ENCODE results near the gene JSRP1.

The JSRP1 gene

DNA sequence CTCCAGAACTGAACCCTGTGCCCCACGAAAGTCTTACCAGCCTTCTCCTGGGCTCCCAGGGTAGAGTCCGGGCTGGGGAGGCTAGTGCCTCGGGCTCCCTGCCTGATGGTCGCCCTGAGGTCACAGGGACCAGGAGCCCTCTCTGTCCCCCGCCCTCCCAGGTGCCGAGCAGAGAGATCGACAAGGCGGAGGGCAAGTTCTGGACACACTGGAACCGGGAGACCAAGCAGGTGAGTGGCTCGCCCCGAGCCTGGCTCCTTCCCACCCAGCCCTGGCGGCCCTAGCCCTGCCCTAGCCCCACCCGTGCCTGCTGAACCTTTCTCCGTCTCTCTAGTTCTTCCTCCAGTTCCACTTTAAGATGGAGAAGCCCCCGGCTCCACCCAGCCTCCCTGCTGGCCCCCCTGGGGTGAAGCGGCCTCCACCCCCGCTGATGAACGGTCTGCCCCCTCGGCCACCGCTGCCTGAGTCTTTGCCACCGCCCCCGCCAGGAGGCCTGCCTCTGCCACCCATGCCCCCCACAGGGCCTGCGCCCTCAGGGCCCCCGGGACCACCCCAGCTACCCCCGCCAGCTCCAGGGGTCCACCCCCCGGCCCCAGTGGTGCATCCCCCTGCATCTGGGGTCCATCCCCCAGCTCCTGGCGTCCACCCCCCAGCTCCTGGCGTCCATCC, 8.7 kb downstream of the JSRP1 start:
- Mint-ChIP-seq H3K36me3 (ENCODE audit: low read depth) (peaks cover 21% of the 10 kb centered on the region), H3K27me3 (no peaks in the 10 kb centered on the region)

DNA sequence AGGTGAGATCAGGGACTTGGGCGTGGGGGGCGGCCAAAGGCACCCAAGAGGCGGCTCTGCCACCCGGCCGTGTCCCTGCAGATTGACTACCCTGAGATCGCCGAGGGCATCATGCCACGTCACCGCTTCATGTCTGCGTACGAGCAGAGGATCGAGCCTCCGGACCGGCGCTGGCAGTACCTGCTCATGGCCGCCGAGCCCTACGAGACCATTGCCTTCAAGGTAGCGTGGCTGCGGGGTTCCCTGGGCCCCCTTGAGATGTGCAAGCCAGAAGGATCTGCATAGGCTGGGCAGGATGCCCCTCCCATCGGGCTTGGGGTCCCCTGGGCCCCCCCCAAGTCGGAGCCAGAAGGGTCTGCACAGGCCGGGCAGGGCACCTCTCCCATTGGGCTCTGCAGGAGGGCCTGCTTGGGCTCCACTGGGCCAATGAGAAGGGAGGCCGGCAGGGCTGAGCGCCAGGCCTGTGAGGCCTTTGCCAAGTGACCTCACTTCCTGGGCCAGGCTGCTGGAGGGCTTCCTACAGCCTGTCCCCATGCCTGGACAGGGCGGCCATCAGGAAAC, 9.3 kb downstream of the JSRP1 start:
- Mint-ChIP-seq H3K4me3 (no peak overlapping the region), H3K36me3 (ENCODE audit: low read depth) (peaks cover 25% of the 10 kb centered on the region), H3K4me1 (ENCODE audit: low read depth) (peaks cover 8% of the 10 kb centered on the region), H3K9me3 (no peaks in the 10 kb centered on the region), H3K27me3 (no peaks in the 10 kb centered on the region), H3K27ac (no peak overlapping the region)

More for the DNA sequence above, 8.7 kb downstream of the JSRP1 start:
- H3K4me1 Mint-ChIP-seq (ENCODE audit: low read depth) = peaks cover 4% of the 10 kb centered on the region
- no peak overlapping the region for H3K27ac Mint-ChIP-seq
- no peak overlapping the region for H3K4me3 Mint-ChIP-seq
- H3K9me3 Mint-ChIP-seq = no peaks in the 10 kb centered on the region

DNA sequence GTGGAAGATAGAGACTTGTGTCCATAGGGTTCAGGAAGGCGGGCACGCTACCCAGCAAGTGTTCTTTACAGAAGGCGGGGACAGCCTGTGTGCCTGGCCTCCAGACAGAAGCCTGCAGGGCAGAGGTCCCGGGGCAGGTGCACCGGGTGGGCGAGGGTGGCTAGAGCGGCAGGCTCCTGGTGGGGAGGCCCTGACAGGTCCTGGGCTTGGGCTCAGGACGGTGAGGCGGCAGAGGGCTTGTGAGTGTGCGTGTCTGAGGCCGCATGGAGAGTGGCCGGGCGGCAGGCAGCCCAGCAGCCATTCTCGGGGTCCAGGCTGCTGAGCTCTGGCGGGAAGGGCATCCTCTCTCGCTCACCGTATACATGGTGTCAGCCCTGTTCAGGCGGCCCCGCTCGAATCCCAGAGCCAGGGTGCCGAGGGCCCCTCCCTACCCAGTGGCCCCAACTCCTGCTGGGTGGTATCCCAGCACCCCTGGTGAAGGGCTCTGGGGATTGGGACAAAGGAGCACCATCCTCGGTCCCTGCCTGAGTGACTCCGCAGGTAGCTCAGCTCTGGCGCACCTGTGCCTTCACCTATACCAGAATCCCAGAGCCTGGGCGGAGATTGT, 10.1 kb downstream of the JSRP1 start:
- Mint-ChIP-seq H3K27me3 (no peaks in the 10 kb centered on the region), H3K4me3 (no peak overlapping the region), H3K9me3 (no peaks in the 10 kb centered on the region), H3K36me3 (ENCODE audit: low read depth) (peaks cover 28% of the 10 kb centered on the region), H3K27ac (no peak overlapping the region), H3K4me1 (ENCODE audit: low read depth) (peaks cover 15% of the 10 kb centered on the region)

DNA sequence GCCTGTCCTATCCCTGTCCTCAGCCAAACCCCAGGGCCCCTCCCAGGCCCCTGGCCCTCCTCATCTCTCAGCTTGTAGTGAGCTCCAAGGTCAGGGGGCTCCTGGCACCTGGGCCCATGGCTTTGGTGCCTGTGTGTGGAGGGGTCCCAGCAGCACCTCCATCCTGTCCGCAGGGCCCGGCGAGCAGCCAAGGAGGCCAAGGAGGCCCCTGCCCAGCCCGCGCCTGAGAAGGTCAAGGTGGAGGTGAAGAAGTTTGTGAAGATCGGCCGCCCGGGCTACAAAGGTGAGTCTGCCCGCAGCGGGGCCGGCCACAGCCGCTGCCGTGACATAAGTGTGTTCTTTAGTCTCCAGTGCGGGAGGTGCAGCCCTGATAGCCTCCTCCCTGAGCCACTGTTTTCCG, 10.9 kb downstream of the JSRP1 start:
- Mint-ChIP-seq H3K36me3 (ENCODE audit: low read depth) (peaks cover 36% of the 10 kb centered on the region), H3K27ac (no peak overlapping the region), H3K4me3 (no peak overlapping the region)

DNA sequence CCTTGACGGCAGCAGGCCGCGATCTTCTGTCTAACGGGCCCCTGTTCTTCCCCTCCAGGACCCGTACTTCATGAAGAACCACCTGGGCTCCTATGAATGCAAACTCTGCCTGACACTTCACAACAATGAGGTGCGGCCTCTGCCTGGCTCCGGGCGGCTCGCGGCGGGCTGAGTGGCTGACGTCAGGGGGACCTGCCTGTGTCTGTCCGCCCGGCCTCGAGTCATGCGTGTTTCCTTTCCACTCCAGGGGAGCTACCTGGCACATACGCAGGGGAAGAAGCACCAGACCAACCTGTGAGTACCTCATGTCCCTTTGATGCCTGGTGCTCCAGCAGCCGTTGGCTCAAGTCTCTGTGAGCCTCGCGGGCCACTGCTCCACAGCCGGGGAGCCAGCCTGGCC, 11.7 kb downstream of the JSRP1 start:
- peaks cover 43% of the 10 kb centered on the region for H3K36me3 Mint-ChIP-seq (ENCODE audit: low read depth)
- no peaks in the 10 kb centered on the region for H3K9me3 Mint-ChIP-seq
- H3K4me3 Mint-ChIP-seq = no peak overlapping the region

More for the DNA sequence above, 10.9 kb downstream of the JSRP1 start:
- no peaks in the 10 kb centered on the region for H3K9me3 Mint-ChIP-seq
- peaks cover 24% of the 10 kb centered on the region for H3K4me1 Mint-ChIP-seq (ENCODE audit: low read depth)
- H3K27me3 Mint-ChIP-seq = no peaks in the 10 kb centered on the region

DNA sequence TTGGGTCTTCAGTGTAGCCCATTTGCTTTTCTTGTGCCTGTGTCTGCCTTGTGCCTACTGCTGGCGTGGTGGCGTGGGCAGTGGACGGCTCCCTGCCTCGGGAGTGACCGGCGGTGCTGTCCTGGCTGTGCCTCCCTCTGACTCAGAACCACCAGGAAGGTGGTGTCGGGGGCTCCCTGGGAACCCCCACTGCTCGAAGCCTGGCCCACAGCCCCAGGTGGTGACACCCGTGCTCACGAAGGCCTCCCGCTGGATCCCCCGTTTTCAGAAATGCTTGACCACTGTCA, 12.1 kb downstream of the JSRP1 start:
- peaks cover 35% of the 10 kb centered on the region for H3K4me1 Mint-ChIP-seq (ENCODE audit: low read depth)
- no peaks in the 10 kb centered on the region for H3K9me3 Mint-ChIP-seq
- H3K36me3 Mint-ChIP-seq (ENCODE audit: low read depth) = peaks cover 46% of the 10 kb centered on the region
- no peak overlapping the region for H3K27ac Mint-ChIP-seq
- H3K27me3 Mint-ChIP-seq = no peaks in the 10 kb centered on the region
- H3K4me3 Mint-ChIP-seq = no peak overlapping the region

More for the DNA sequence above, 11.7 kb downstream of the JSRP1 start:
- no peak overlapping the region for H3K27ac Mint-ChIP-seq
- H3K4me1 Mint-ChIP-seq (ENCODE audit: low read depth) = peaks cover 31% of the 10 kb centered on the region
- H3K27me3 Mint-ChIP-seq = no peaks in the 10 kb centered on the region

DNA sequence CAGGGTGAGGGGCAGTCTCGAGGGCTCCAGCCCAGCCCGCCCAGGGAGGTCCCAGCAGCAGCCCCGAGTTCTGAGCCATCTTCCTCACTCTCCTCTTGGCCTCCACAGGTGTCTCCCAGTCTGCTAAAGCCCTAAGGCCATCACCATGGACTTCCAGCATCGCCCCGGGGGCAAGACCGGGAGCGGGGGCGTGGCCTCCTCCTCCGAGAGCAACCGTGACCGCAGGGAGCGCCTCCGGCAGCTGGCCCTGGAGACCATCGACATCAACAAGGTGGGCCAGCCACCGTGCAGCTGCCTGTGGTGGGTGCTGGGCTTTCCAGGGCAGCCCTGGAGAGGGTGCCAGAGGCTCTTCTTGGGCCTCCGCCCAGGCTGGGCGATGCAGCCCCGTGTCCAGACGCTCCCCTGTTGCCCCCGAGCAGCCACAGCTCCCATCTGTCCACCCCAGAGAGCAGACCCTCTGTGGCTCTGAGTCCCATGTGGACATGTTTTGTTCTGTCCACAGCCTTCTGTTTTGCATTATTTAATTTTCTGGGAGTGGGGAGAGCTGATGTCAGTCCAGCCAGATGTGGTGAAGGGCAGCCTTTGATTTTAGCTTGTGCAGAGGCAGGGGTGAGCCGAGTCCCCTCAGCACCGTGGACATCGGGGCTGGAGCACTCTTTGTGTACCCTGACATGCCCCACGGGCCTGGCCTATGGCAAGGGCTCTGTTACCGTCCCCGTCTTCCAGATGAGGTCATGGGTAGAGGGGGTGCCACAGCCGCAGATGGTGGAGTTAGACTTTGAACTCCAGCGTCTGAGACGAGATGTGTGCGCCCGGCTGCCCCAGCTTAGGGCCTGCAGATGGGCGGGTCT, 12.7 kb downstream of the JSRP1 start:
- Mint-ChIP-seq H3K36me3 (ENCODE audit: low read depth) (peaks cover 50% of the 10 kb centered on the region), H3K4me1 (ENCODE audit: low read depth) (peaks cover 41% of the 10 kb centered on the region), H3K4me3 (no peak overlapping the region), H3K27me3 (no peaks in the 10 kb centered on the region), H3K27ac (no peak overlapping the region), H3K9me3 (no peaks in the 10 kb centered on the region)

DNA sequence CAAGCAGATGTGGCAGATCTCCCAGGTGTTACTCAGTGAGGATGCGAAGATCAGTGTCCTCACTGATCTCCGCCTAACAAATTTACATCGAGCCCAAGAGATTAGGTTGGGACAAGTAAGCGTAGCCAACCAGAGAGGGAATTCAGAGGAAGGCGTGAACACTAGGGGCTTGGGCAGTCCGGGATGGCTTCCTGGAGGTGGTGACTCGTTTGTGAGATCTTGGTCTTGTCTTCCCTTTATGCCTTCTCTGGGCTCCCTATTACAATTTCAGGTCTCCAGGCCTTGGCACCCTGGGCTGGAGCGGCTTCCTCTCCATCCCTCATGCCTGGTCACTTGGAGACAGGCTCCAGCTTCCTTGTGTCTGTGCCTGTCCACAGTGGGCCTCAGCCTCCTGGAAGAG, 13.4 kb downstream of the JSRP1 start:
- peaks cover 57% of the 10 kb centered on the region for H3K36me3 Mint-ChIP-seq (ENCODE audit: low read depth)
- no peak overlapping the region for H3K27ac Mint-ChIP-seq
- H3K27me3 Mint-ChIP-seq = no peaks in the 10 kb centered on the region
- no peaks in the 10 kb centered on the region for H3K9me3 Mint-ChIP-seq
- no peak overlapping the region for H3K4me3 Mint-ChIP-seq
- peaks cover 47% of the 10 kb centered on the region for H3K4me1 Mint-ChIP-seq (ENCODE audit: low read depth)

DNA sequence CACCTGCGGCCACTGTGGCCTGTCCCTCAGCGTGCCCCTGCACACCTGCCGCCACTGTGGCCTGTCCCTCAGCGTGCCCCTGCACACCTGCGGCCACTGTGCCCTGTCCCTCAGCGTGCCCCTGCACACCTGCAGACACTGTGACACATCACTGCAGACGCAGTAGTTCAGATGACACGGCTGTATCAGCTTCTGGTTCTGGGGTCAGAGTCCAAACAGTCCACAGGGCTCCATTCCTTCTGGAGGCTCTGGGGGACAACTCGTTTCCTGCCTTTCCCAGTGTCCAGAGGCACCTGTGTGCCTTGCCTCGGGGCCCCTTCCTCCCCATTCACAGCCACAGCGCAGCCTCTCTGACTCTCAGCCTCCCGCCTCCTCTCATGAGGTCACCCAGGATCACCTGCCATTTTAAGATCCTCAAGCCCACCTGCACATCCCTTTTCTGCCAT, 14.1 kb downstream of the JSRP1 start:
- Mint-ChIP-seq H3K4me1 (ENCODE audit: low read depth) (peaks cover 53% of the 10 kb centered on the region), H3K27ac (no peak overlapping the region), H3K9me3 (no peaks in the 10 kb centered on the region), H3K27me3 (no peaks in the 10 kb centered on the region), H3K36me3 (ENCODE audit: low read depth) (peaks cover 63% of the 10 kb centered on the region), H3K4me3 (peak overlapping the region; percentile 98)

DNA sequence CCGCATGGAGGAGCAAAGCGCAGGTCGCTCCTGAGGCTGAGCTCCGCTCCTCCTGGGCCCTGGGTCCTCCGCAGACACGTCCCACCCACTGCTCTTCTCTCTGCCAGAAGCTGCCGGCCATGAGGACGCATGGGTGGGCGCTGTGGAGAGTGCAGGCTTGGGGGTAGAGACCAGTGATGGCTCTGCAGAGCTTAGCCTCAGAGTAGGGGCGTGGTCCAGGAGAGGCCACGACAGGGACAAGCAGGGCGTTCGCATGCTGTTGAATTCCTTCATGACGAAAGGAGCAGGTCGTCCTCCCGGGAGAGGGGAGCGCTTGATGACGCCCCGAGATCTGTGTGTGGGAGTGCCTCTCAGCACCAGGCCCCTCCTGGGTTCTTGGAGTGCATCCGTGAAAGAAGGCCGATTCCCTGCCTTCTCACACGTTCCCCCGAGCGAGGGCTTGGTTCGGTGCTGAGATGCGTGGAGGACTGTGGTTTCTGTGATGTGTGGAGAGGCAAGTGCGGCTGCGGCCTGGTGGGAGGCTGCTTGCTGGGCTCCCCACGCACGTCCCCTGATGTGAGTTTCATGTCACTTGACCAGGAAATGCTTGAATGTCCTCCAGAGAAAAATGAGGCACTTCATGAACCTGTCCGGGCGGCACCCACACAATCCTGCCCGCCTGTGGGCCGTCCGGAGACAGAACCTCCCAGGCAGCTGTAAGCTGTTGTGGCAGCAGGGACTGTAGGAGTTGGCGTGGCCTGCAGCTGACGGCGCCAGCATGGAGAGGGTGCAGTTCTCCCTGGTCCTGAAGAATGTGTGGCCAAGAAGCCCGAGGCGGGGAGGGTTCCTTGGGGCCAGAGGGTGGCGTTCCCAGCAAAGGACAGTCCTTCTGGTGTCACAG, 15.1 kb downstream of the JSRP1 start:
- Mint-ChIP-seq H3K27ac (peak overlapping the region; percentile 68), H3K36me3 (ENCODE audit: low read depth) (peaks cover 70% of the 10 kb centered on the region), H3K9me3 (no peaks in the 10 kb centered on the region), H3K4me1 (ENCODE audit: low read depth) (peaks cover 59% of the 10 kb centered on the region), H3K27me3 (peaks cover 4% of the 10 kb centered on the region), H3K4me3 (peak overlapping the region; percentile 98)

DNA sequence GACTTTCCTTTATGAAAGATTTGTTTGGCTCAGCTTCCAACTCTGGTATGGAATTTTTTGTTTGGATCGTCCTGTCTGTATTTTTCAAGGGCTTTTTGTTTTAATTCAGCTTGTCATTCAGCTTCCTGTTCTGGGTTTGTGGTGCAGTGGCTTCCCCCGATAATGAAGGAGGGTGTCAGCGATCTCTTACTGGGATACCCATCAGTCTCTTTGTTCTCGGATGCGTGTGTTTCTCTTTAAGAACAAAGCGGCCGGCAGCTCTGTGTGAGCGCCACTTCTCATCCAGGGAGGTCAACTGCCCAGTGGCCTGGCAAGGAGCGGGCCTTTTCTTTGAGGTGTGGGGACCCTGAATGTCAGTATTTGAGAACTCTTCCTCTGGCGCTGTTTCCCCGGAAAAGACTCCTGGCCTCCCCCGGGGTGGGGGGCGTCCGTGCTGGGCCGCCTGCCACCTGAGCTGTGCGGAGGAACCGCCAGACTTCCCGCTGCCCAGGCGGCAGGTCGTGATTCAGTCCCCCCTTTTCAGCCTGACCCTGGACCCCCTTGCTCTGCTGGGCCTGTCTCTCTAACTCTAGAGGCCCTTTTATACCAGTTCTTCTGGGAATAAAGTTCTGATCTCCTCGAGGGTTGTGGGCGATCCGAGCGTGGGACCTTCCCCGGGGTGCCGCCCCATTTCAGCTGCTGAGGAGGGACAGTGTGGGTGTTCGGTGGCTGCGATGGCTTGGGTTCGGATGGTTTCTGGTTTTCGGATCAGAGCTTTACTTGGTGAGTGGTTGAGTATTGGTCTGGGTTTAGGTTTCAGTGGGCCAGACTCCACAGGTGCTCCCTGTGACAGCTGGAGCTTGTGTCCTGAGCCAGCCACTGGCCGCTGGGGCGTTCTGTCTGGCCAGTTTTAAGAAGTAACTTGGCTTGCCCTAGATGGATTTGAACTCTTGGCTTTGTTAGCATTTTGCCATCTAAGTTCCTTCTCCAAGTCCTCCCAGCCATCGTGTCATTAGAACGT, 16.1 kb downstream of the JSRP1 start:
- Mint-ChIP-seq H3K4me1 (ENCODE audit: low read depth) (peaks cover 62% of the 10 kb centered on the region), H3K36me3 (ENCODE audit: low read depth) (peaks cover 67% of the 10 kb centered on the region), H3K9me3 (no peaks in the 10 kb centered on the region), H3K27me3 (peaks cover 4% of the 10 kb centered on the region), H3K27ac (peak overlapping the region; percentile 91), H3K4me3 (peak overlapping the region; percentile 98)

DNA sequence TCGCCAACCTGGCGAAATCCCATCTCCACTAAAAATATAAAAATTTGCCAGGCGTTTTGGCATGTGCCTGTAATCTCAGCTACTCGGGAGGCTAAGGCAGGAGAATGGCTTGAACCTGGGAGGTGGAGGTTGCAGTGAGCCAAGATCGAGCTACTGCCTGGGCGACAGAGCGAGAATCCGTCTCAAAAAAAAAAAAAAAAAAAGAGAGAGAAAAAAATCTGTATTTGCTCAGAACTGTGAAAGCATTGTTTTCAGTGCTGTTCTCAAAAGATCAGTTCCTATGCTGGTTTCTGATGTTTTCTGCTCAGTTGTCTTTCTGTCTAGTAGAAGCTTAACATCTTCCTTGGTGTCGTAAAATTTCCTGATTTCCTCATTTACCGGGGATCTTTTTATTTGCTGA, 17.0 kb downstream of the JSRP1 start:
- Mint-ChIP-seq H3K27ac (peak overlapping the region; percentile 91), H3K4me3 (peak overlapping the region; percentile 98), H3K4me1 (ENCODE audit: low read depth) (peaks cover 71% of the 10 kb centered on the region), H3K27me3 (peaks cover 4% of the 10 kb centered on the region), H3K36me3 (ENCODE audit: low read depth) (peaks cover 64% of the 10 kb centered on the region), H3K9me3 (no peaks in the 10 kb centered on the region)

DNA sequence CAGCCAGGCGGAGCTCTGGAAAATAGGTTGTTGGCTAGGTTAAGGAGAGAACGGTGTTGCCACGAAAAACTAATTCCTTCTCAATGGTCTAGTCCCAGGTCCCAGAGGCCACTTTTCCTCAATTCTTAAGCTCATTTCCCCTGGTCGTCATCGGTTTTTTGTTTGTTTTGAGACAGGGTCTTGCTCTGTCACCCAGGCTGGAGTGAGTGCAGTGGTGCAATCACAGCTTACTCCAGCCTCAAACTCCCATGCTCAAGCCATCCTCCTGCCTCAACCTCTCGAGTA, 18.4 kb downstream of the JSRP1 start:
- Mint-ChIP-seq H3K27me3 (peaks cover 4% of the 10 kb centered on the region), H3K36me3 (ENCODE audit: low read depth) (peaks cover 62% of the 10 kb centered on the region), H3K4me3 (peak overlapping the region; percentile 98)

More for the DNA sequence above, 18.4 kb downstream of the JSRP1 start:
- Mint-ChIP-seq H3K9me3 (no peaks in the 10 kb centered on the region), H3K4me1 (ENCODE audit: low read depth) (peaks cover 78% of the 10 kb centered on the region), H3K27ac (peak overlapping the region; percentile 99)
